Left cardiac atrium (tissue), 4 donors: ENCODE measurements around the gene AOAH. TPM values are rescaled to one million over a fixed set of nuclear protein-coding genes. Genes with fewer than 3 reads are reported as not detected.

Experiments used
- ATAC-seq, 2 donors: fragments of 200-7000 bp; cut with Tn5 transposase; one replicate each; pipeline ENCODE4 v1.9.1; 2020; ENCODE audit warnings: mild to moderate bottlenecking in 2 of 2, moderate library complexity in 2 of 2
- DNase-seq: peaks from one replicate; pipeline ENCODE4 v3.0.0-alpha.2; 2020
- intact Hi-C, 2 donors: fragments of 100-400 bp; cut with DNase I; formaldehyde crosslinking; loops; one replicate each; pipeline versions ENCODE4 v1.14.1 to v1.15.1; 2022 to 2023
- long read RNA-seq: library from polyadenylated mRNA; unstranded; transcript quantifications from one replicate; pipeline ENCODE4 v2.0.0, GENCODE V29; 2021
- total RNA-seq, 2 donors: library from RNA; stranded (reverse); fragmentation: NEBNext Ultra II Directional; extraction: Animal tissue kit (Norgen Biotek cat#: 25700); gene quantifications; one replicate each; pipeline ENCODE4 v1.2.1, GENCODE V29; 2021
- donor health status: DM: no; HTN: yes; CAD: no.
- donor health status: DM: no; HTN: yes; CAD: no; lungs with severe emphysema.
- donor health status: DM: yes; HTN: yes; CAD: no.
- donor health status: Dilated cardiomyopathy.

Gene AOAH
- total RNA-seq = 1 to 10 TPM; 2.7 to 4.8 TPM
- long read RNA-seq, partial matches to known transcripts = 0 of 2 reads
- long read RNA-seq, other reads (novel, unspliced or antisense) = 1 of 2 reads

- intact Hi-C loops = no loop called here
- ATAC-seq (peak; percentile 84 to 88), DNase-seq (peak; percentile 56)
Measured at GRCh38 chr7:36723951-36724664, at the start of gene AOAH. Gene AOAH (minus strand): TSS chr7:36724494. CDS start chr7:36724148, 346 bp downstream.

GRCh38 chr7:36766451-36766850, 42.2 kb upstream of the AOAH start:
- DNase-seq = no peak
- intact Hi-C loops = no loop called here
- ATAC-seq = no peak

GRCh38 chr7:36765605-36766004, 41.3 kb upstream of the AOAH start:
- no peak for ATAC-seq
- intact Hi-C loops = no loop called here
- no peak for DNase-seq

GRCh38 chr7:36764929-36765328, 40.6 kb upstream of the AOAH start:
- intact Hi-C loops = no loop called here
- no peak for DNase-seq
- no peak for ATAC-seq

- intact Hi-C loops = no loop called here
- ATAC-seq = no peak
Measured at GRCh38 chr7:36763132-36763816, 39.0 kb upstream of the AOAH start.

GRCh38 chr7:36762394-36762793, 38.1 kb upstream of the AOAH start:
- DNase-seq (no peak), ATAC-seq (no peak)
- intact Hi-C loops = no loop called here

More at GRCh38 chr7:36763132-36763816, 39.0 kb upstream of the AOAH start:
- DNase-seq = no peak

GRCh38 chr7:36761835-36762234, 37.5 kb upstream of the AOAH start:
- ATAC-seq (no peak), DNase-seq (no peak)
- intact Hi-C loops = no loop called here

- ATAC-seq (no peak), DNase-seq (no peak)
- intact Hi-C loops = no loop called here
Measured at GRCh38 chr7:36760856-36761762, 36.8 kb upstream of the AOAH start.

- DNase-seq (no peak), ATAC-seq (no peak)
- intact Hi-C loops = no loop called here
Measured at GRCh38 chr7:36758879-36759278, 34.6 kb upstream of the AOAH start.

GRCh38 chr7:36755484-36755883, 31.2 kb upstream of the AOAH start:
- no peak for ATAC-seq
- no peak for DNase-seq
- intact Hi-C loops = no loop called here

- ATAC-seq (no peak), DNase-seq (no peak)
- intact Hi-C loops = no loop called here
Measured at GRCh38 chr7:36752026-36752711, 27.9 kb upstream of the AOAH start.

- no peak for ATAC-seq
- DNase-seq = no peak
- intact Hi-C loops = no loop called here
Measured at GRCh38 chr7:36750451-36750850, 26.2 kb upstream of the AOAH start.

- intact Hi-C loops = no loop called here
Measured at GRCh38 chr7:36749282-36749960, 25.1 kb upstream of the AOAH start.

GRCh38 chr7:36748017-36748487, 23.8 kb upstream of the AOAH start:
- intact Hi-C loops = no loop called here
- ATAC-seq = no peak
- DNase-seq = no peak

More at GRCh38 chr7:36749282-36749960, 25.1 kb upstream of the AOAH start:
- peak in 1 of 2 donors; percentile 20 for ATAC-seq
- DNase-seq = no peak

GRCh38 chr7:36747280-36748016, 23.2 kb upstream of the AOAH start:
- ATAC-seq = peak in 1 of 2 donors; percentile 57
- DNase-seq = no peak
- intact Hi-C loops = no loop called here

- intact Hi-C loops = no loop called here
- ATAC-seq (peak; percentile 55 to 87), DNase-seq (peak; percentile 26)
Measured at GRCh38 chr7:36746347-36746746, 22.1 kb upstream of the AOAH start.

GRCh38 chr7:36742911-36743775, 18.8 kb upstream of the AOAH start:
- DNase-seq (no peak), ATAC-seq (peak; percentile 56 to 57)
- intact Hi-C loops = no loop called here
